G401 (cell line): ENCODE measurements around the gene PC. TPM values are rescaled to one million over a fixed set of nuclear protein-coding genes. Genes with fewer than 3 reads are reported as not detected.
A peak's percentile ranks its signal among the peaks of the same experiment; 100 is the strongest.

ENCODE experiments used
- DNase-seq: peaks from one replicate; pipeline ENCODE4 v3.0.0-alpha.2; 2015; ENCODE audit warnings: low spot score
- in situ Hi-C: cut with HindIII; loops from 2 replicates; pipeline ENCODE4 v1.10.0; 2016; ENCODE audit warnings: low sequenced_read_pairs, mixed read lengths
- total RNA-seq: library from RNA; depleted of rRNA; stranded (reverse); fragments of >200 nt; shearing (Covaris generic); gene quantifications from 2 replicates; pipeline ENCODE4 v1.2.3, GENCODE V29; 2014

The PC gene
- total RNA-seq, 1 experiment from 2014 or later: 93.9 TPM

GRCh38 chr11:66875378-66875777 lies 82.8 kb downstream of the PC start:
- in situ Hi-C loops: no loop called here
- no peak for DNase-seq

- in situ Hi-C loops: no loop called here
- DNase-seq: no peak
These were observed 84.0 kb downstream of the PC start for GRCh38 chr11:66874232-66874631.

- in situ Hi-C loops: no loop called here
These were observed 86.7 kb downstream of the PC start for GRCh38 chr11:66871521-66871901.

GRCh38 chr11:66870616-66871520 lies 87.3 kb downstream of the PC start:
- DNase-seq: no peak
- in situ Hi-C loops: no loop called here

More at GRCh38 chr11:66871521-66871901, 86.7 kb downstream of the PC start:
- DNase-seq: no peak

GRCh38 chr11:66870131-66870530 lies 88.1 kb downstream of the PC start:
- no peak for DNase-seq
- in situ Hi-C loops: no loop called here

- in situ Hi-C loops: no loop called here
- no peak for DNase-seq
These were observed 88.7 kb downstream of the PC start for GRCh38 chr11:66869567-66869870.

- no peak for DNase-seq
These were observed 89.2 kb downstream of the PC start for GRCh38 chr11:66868726-66869566.

GRCh38 chr11:66868082-66868725 lies 90.0 kb downstream of the PC start:
- in situ Hi-C loops: no loop called here
- DNase-seq: no peak

More at GRCh38 chr11:66868726-66869566, 89.2 kb downstream of the PC start:
- in situ Hi-C loops: no loop called here

GRCh38 chr11:66867425-66868040 lies 90.7 kb downstream of the PC start:
- in situ Hi-C loops: no loop called here
- peak; percentile 43 for DNase-seq

GRCh38 chr11:66866511-66866986 lies 91.6 kb downstream of the PC start:
- in situ Hi-C loops: no loop called here
- no peak for DNase-seq

- in situ Hi-C loops: no loop called here
- no peak for DNase-seq
These were observed 92.2 kb downstream of the PC start for GRCh38 chr11:66866007-66866406.

- peak; percentile 89 for DNase-seq
- in situ Hi-C loops: no loop called here
These were observed 93.1 kb downstream of the PC start for GRCh38 chr11:66864924-66865697.

GRCh38 chr11:66864172-66864901 lies 93.8 kb downstream of the PC start:
- in situ Hi-C loops: no loop called here
- DNase-seq: peak; percentile 59

- no peak for DNase-seq
- in situ Hi-C loops: no loop called here
These were observed 94.6 kb downstream of the PC start for GRCh38 chr11:66863428-66864125.

- in situ Hi-C loops: no loop called here
- no peak for DNase-seq
These were observed 95.6 kb downstream of the PC start for GRCh38 chr11:66862559-66863037.

GRCh38 chr11:66861774-66862558 lies 96.2 kb downstream of the PC start:
- in situ Hi-C loops: no loop called here
- no peak for DNase-seq
